Measurements from ENCODE around the gene CITED2.

GRCh38 chr6:139373154-139373927 is 1.1 kb downstream of the CITED2 start:
- TF ChIP-seq CTCF (IDR thresholded peaks at IDR 0.05; ENCODE audit: poor library complexity) (peak; percentile 42), EZH2 (IDR thresholded peaks at IDR 0.05; ENCODE audit: borderline replicate concordance) (no peak)

Measured in hepatocyte (in vitro differentiated cells).